Mesendoderm (in vitro differentiated cells): ENCODE results near the gene GRM5.

ENCODE experiments used
- DNase-seq: peaks from one replicate; pipeline ENCODE4 v3.0.0; 2013
- H2AK5ac ChIP-seq: 2 replicates; pipeline ENCODE4 v1.6.1; 2013; ENCODE audit warnings: low read length, inconsistent platforms
- H2BK120ac ChIP-seq: 2 replicates; pipeline ENCODE4 v1.6.1; 2013; ENCODE audit warnings: low read depth, mild to moderate bottlenecking, low read length, moderate library complexity, mixed read lengths
- H2BK15ac ChIP-seq: replicated peaks from 2 replicates; pipeline ENCODE4 v1.6.1; 2013; ENCODE audit warnings: low read depth, mild to moderate bottlenecking, moderate library complexity
- H2BK5ac ChIP-seq: 2 replicates; pipeline ENCODE4 v1.6.1; 2013; ENCODE audit warnings: low read length, inconsistent platforms
- H3K18ac ChIP-seq: 2 replicates; pipeline ENCODE4 v1.6.1; 2013; ENCODE audit warnings: mild to moderate bottlenecking, low read length, mixed read lengths
- H3K23ac ChIP-seq: one replicate; pipeline ENCODE4 v1.6.1; 2013; ENCODE audit warnings: low read length
- H3K27ac ChIP-seq: 2 replicates; pipeline ENCODE4 v1.5.1; 2013; ENCODE audit warnings: low read depth, mild to moderate bottlenecking, inconsistent platforms, low read length, moderate library complexity
- H3K27me3 ChIP-seq: 2 replicates; pipeline ENCODE4 v1.6.1; 2013; ENCODE audit warnings: low read length, control low read depth, mild to moderate bottlenecking, inconsistent platforms; ENCODE audit not compliant: insufficient read depth, poor library complexity
- H3K36me3 ChIP-seq: 2 replicates; pipeline ENCODE4 v1.6.1; 2013; ENCODE audit warnings: low read length, inconsistent platforms; ENCODE audit not compliant: control insufficient read depth, insufficient read depth
- H3K4ac ChIP-seq: one replicate; pipeline ENCODE4 v1.6.1; 2013; ENCODE audit warnings: low read depth, mild to moderate bottlenecking, low read length, moderate library complexity
- H3K4me1 ChIP-seq: 2 replicates; pipeline ENCODE4 v1.6.1; 2013; ENCODE audit warnings: low read depth, low read length, inconsistent platforms; ENCODE audit not compliant: control insufficient read depth
- H3K4me2 ChIP-seq: 2 replicates; pipeline ENCODE4 v1.6.1; 2013; ENCODE audit warnings: low read length
- H3K4me3 ChIP-seq: 2 replicates; pipeline ENCODE4 v1.5.1; 2013; ENCODE audit warnings: mild to moderate bottlenecking, low read length
- H3K56ac ChIP-seq: one replicate; pipeline ENCODE4 v1.6.1; 2013; ENCODE audit warnings: low read length
- H3K79me1 ChIP-seq: 2 replicates; pipeline ENCODE4 v1.6.1; 2013; ENCODE audit warnings: low read length, inconsistent platforms
- H3K79me2 ChIP-seq: 2 replicates; pipeline ENCODE4 v1.6.1; 2013; ENCODE audit warnings: mild to moderate bottlenecking, low read length; ENCODE audit not compliant: control insufficient read depth, insufficient read depth
- H3K9ac ChIP-seq: 2 replicates; pipeline ENCODE4 v1.6.1; 2013; ENCODE audit warnings: low read length, inconsistent platforms
- H4K5ac ChIP-seq: one replicate; pipeline ENCODE4 v1.6.1; 2013; ENCODE audit warnings: low read length
- H4K8ac ChIP-seq: one replicate; pipeline ENCODE4 v1.6.1; 2013; ENCODE audit warnings: low read depth, mild to moderate bottlenecking, control low read depth, low read length, moderate library complexity
- WGBS: extraction: QIAGEN DNeasy Blood & Tissue Kit; methylation state at CpG from one replicate; pipeline ENCODE4 v1.1.7; 2013; ENCODE audit warnings: low lambda C conversion rate, missing lambda C conversion rate; ENCODE audit not compliant: insufficient coverage; ENCODE audit errors: extremely low coverage; 5-methylcytosine and 5-hydroxymethylcytosine counted together

GRM5 gene

GRCh38 chr11:88799771-88800500 is 265.8 kb downstream of the GRM5 start:
- Histone ChIP-seq H3K23ac (no peak overlapping the region), H3K36me3 (no peaks in the 10 kb centered on the region), H3K4me3 (no peak overlapping the region), H3K18ac (no peak overlapping the region), H3K4me2 (no peak overlapping the region), H2AK5ac (no peak overlapping the region), H2BK5ac (no peak overlapping the region), H3K4ac (no peak overlapping the region), H3K27me3 (no peaks in the 10 kb centered on the region), H3K79me2 (no peaks in the 10 kb centered on the region), H4K8ac (no peak overlapping the region), H2BK120ac (no peak overlapping the region), H3K27ac (no peak overlapping the region), H3K4me1 (no peaks in the 10 kb centered on the region), H3K56ac (no peak overlapping the region), H4K5ac (no peak overlapping the region), H2BK15ac (no peak overlapping the region), H3K79me1 (no peaks in the 10 kb centered on the region), H3K9ac (no peak overlapping the region)
- DNase-seq = no peak
- no CpG with 5 or more reads among the region's 1 CpG for WGBS

- no peak overlapping the region for H3K4me2 ChIP-seq
- no peaks in the 10 kb centered on the region for H3K27me3 ChIP-seq
- no peak overlapping the region for H3K4me3 ChIP-seq
- no peak overlapping the region for H2BK120ac ChIP-seq
- no peak overlapping the region for H3K18ac ChIP-seq
- no peak overlapping the region for H2AK5ac ChIP-seq
- H2BK5ac ChIP-seq = no peak overlapping the region
- no peaks in the 10 kb centered on the region for H3K79me2 ChIP-seq
- no peak overlapping the region for H4K8ac ChIP-seq
- H3K36me3 ChIP-seq = no peaks in the 10 kb centered on the region
- no peak for DNase-seq
- H3K4ac ChIP-seq = no peak overlapping the region
- no peak overlapping the region for H3K23ac ChIP-seq
- no peak overlapping the region for H3K27ac ChIP-seq
- no peak overlapping the region for H3K56ac ChIP-seq
- no peak overlapping the region for H2BK15ac ChIP-seq
- H3K79me1 ChIP-seq = no peaks in the 10 kb centered on the region
- no peaks in the 10 kb centered on the region for H3K4me1 ChIP-seq
- H3K9ac ChIP-seq = no peak overlapping the region
- no peak overlapping the region for H4K5ac ChIP-seq
Observed at GRCh38 chr11:88790182-88790581, 275.6 kb downstream of the GRM5 start.

GRCh38 chr11:88779577-88779976 is 286.2 kb downstream of the GRM5 start:
- Histone ChIP-seq H3K79me1 (no peaks in the 10 kb centered on the region), H2BK120ac (no peak overlapping the region), H3K18ac (no peak overlapping the region), H3K27me3 (no peaks in the 10 kb centered on the region), H4K5ac (no peak overlapping the region), H3K56ac (no peak overlapping the region), H3K4me3 (no peak overlapping the region), H3K27ac (no peak overlapping the region), H3K23ac (no peak overlapping the region), H2BK15ac (no peak overlapping the region), H2AK5ac (no peak overlapping the region), H3K4me2 (no peak overlapping the region), H3K79me2 (no peaks in the 10 kb centered on the region), H3K9ac (no peak overlapping the region), H3K4ac (no peak overlapping the region), H3K36me3 (no peaks in the 10 kb centered on the region), H4K8ac (no peak overlapping the region), H3K4me1 (no peaks in the 10 kb centered on the region), H2BK5ac (no peak overlapping the region)
- no peak for DNase-seq
- WGBS = no CpG with 5 or more reads among the region's 4 CpGs

GRCh38 chr11:88770475-88771079 is 295.2 kb downstream of the GRM5 start:
- Histone ChIP-seq H3K27me3 (no peaks in the 10 kb centered on the region), H3K4me1 (no peaks in the 10 kb centered on the region), H3K36me3 (no peaks in the 10 kb centered on the region), H4K5ac (no peak overlapping the region), H2BK15ac (no peak overlapping the region), H3K18ac (no peak overlapping the region), H3K79me2 (no peaks in the 10 kb centered on the region), H3K79me1 (no peaks in the 10 kb centered on the region), H3K9ac (no peak overlapping the region), H2AK5ac (no peak overlapping the region), H3K4me2 (no peak overlapping the region), H3K4ac (no peak overlapping the region), H3K56ac (no peak overlapping the region), H3K27ac (no peak overlapping the region), H2BK5ac (no peak overlapping the region), H3K23ac (no peak overlapping the region), H4K8ac (no peak overlapping the region), H2BK120ac (no peak overlapping the region), H3K4me3 (no peak overlapping the region)
- WGBS = no CpG with 5 or more reads among the region's 3 CpGs
- DNase-seq = no peak

- H3K56ac ChIP-seq = no peak overlapping the region
- H3K4me2 ChIP-seq = no peak overlapping the region
- no peak overlapping the region for H3K23ac ChIP-seq
- H3K79me2 ChIP-seq = no peaks in the 10 kb centered on the region
- H4K5ac ChIP-seq = no peak overlapping the region
- H2BK120ac ChIP-seq = no peak overlapping the region
- no peak overlapping the region for H2BK15ac ChIP-seq
- H3K4me3 ChIP-seq = no peak overlapping the region
- no peaks in the 10 kb centered on the region for H3K36me3 ChIP-seq
- H3K27ac ChIP-seq = no peak overlapping the region
- no peak overlapping the region for H3K18ac ChIP-seq
- no peak overlapping the region for H2AK5ac ChIP-seq
- no peak overlapping the region for H4K8ac ChIP-seq
- H3K4me1 ChIP-seq = no peaks in the 10 kb centered on the region
- no peak overlapping the region for H3K4ac ChIP-seq
- no peak overlapping the region for H3K9ac ChIP-seq
- no peak overlapping the region for H2BK5ac ChIP-seq
- no peak for DNase-seq
- no peaks in the 10 kb centered on the region for H3K79me1 ChIP-seq
- no peaks in the 10 kb centered on the region for H3K27me3 ChIP-seq
- WGBS = no CpG with 5 or more reads among the region's 4 CpGs
Observed at GRCh38 chr11:88744140-88744539, 321.6 kb downstream of the GRM5 start.

GRCh38 chr11:88739524-88739923 is 326.3 kb downstream of the GRM5 start:
- H3K27me3 ChIP-seq = no peaks in the 10 kb centered on the region
- no peak overlapping the region for H4K5ac ChIP-seq
- no CpG with 5 or more reads among the region's 8 CpGs for WGBS
- H3K9ac ChIP-seq = no peak overlapping the region
- H3K18ac ChIP-seq = no peak overlapping the region
- no peak overlapping the region for H3K4me2 ChIP-seq
- H3K4ac ChIP-seq = no peak overlapping the region
- H3K79me1 ChIP-seq = no peaks in the 10 kb centered on the region
- H2BK120ac ChIP-seq = no peak overlapping the region
- H3K4me3 ChIP-seq = no peak overlapping the region
- DNase-seq = no peak
- no peak overlapping the region for H3K56ac ChIP-seq
- no peak overlapping the region for H2BK15ac ChIP-seq
- no peak overlapping the region for H3K23ac ChIP-seq
- H3K4me1 ChIP-seq = no peaks in the 10 kb centered on the region
- H2BK5ac ChIP-seq = no peak overlapping the region
- no peak overlapping the region for H2AK5ac ChIP-seq
- H3K36me3 ChIP-seq = no peaks in the 10 kb centered on the region
- no peak overlapping the region for H3K27ac ChIP-seq
- H4K8ac ChIP-seq = no peak overlapping the region
- no peaks in the 10 kb centered on the region for H3K79me2 ChIP-seq
